Measurements from ENCODE around the gene FAM209B.
A peak's percentile ranks its signal among the peaks of the same experiment; 100 is the strongest.

FAM209B gene

DNA sequence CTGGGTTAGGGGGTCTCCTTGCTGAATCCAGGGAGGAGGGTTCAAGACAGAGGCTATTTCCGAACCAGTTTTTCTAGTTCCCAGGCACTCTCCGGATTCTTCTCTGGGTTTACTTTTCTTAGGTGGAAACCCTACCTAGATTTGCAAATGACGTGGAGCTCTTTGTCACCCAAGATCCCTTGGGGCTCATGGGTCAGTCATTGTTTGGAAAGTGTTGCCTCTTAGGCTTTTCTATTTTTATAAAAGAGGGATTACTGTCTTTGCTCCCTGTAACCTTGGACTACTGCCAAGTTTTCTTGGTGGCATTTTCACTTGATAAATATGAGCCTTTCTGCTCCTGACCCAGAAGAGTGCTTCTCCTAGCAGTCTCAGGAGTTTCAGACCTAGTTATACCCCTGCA lies 33.6 kb downstream of the FAM209B start:
- Histone ChIP-seq H3K36me3 (no peaks in the 10 kb centered on the region), H3K4me1 (peaks cover 10% of the 10 kb centered on the region), H3K27me3 (no peaks in the 10 kb centered on the region), H3K4me2 (no peak overlapping the region), H4K20me1 (no peaks in the 10 kb centered on the region), H3K4me3 (no peak overlapping the region), H3K9me3 (peaks cover 13% of the 10 kb centered on the region), H3K9ac (no peak overlapping the region), H3K27ac (no peak overlapping the region)
- TF ChIP-seq Cebpa-rat (IDR thresholded peaks at IDR 0.05), result no peak

DNA sequence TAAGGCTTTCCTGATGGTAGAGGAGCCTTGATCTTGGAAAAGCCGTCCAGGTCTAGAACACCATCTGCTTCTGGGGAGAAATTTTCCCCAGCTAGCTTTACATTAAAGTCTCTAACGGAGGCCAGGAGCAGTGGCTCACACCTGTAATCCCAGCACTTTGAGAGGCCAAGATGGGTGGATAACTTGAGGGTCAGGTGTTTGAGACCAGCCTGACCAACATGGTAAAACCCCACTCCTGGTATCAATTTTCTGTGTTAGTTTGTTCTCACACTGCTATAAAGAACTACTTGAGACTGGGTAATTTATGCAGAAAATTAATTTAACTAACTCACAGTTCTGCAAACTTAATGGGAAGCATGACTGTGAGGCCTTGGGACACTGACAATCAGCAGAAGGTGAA lies 37.8 kb downstream of the FAM209B start:
- H3K4me2 ChIP-seq, result no peak overlapping the region
- H3K4me3 ChIP-seq, result no peak overlapping the region
- no peaks in the 10 kb centered on the region for H4K20me1 ChIP-seq
- TF ChIP-seq Cebpa-rat (IDR thresholded peaks at IDR 0.05), result no peak
- H3K27me3 ChIP-seq, result no peaks in the 10 kb centered on the region
- H3K9ac ChIP-seq, result no peak overlapping the region
- H3K4me1 ChIP-seq, result 0 out of 2 replicates have a peak, but pooled peaks cover 4% of the 10 kb centered on the region
- H3K9me3 ChIP-seq, result peaks cover 13% of the 10 kb centered on the region
- no peaks in the 10 kb centered on the region for H3K36me3 ChIP-seq
- H3K27ac ChIP-seq, result no peak overlapping the region

DNA sequence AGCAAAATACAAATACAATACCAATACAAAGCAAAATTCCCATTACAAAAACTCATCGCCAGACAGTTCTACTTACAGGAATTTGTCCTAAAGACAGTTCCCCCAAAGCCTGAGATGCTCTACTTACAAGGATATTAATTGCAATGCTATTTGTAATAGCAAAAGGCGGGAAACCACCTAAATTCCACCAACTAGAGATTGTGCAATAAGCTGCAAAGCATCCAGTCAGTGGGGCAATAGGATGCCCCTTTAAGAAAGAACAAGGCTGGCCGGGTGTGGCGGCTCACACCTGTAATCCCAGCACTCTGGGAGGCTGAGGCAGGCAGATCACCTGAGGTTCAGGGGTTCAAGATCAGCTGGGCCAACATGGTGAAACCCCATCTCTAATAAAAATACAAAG lies 39.1 kb downstream of the FAM209B start:
- H3K4me3 ChIP-seq, result no peak overlapping the region
- no peak overlapping the region for H3K9ac ChIP-seq
- H3K36me3 ChIP-seq, result no peaks in the 10 kb centered on the region
- no peaks in the 10 kb centered on the region for H4K20me1 ChIP-seq
- no peaks in the 10 kb centered on the region for H3K27me3 ChIP-seq
- H3K27ac ChIP-seq, result no peak overlapping the region
- peaks cover 13% of the 10 kb centered on the region for H3K9me3 ChIP-seq
- H3K4me2 ChIP-seq, result no peak overlapping the region
- H3K4me1 ChIP-seq, result no peaks in the 10 kb centered on the region
- peak; percentile 52; the same call in 1 of the 2 replicates for TF ChIP-seq Cebpa-rat (IDR thresholded peaks at IDR 0.05)

DNA sequence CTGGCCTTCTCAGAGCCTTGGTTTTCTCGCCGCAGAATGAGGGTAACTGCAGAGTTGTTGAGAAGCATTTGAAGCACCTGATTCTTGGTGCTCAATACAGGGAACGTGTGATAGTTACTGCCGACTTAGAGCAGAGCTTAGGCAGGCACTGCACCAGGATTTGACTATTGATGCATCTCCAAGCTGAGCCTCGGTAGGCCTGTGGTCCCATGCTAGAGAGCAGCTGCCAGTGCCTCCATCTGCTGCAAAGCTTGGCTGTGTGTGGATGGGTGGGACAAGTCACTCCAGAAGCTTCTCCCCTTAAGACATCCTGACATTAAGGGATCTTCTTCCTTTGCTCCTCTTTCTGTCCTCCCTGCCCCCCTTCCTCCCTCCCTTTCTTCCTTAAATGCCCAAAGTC lies 40.9 kb downstream of the FAM209B start:
- Histone ChIP-seq H3K27ac (no peak overlapping the region), H3K9me3 (peaks cover 13% of the 10 kb centered on the region), H3K36me3 (no peaks in the 10 kb centered on the region), H4K20me1 (no peaks in the 10 kb centered on the region), H3K4me1 (no peaks in the 10 kb centered on the region), H3K4me3 (no peak overlapping the region), H3K9ac (no peak overlapping the region), H3K27me3 (no peaks in the 10 kb centered on the region), H3K4me2 (no peak overlapping the region)
- no peak for TF ChIP-seq Cebpa-rat (IDR thresholded peaks at IDR 0.05)

DNA sequence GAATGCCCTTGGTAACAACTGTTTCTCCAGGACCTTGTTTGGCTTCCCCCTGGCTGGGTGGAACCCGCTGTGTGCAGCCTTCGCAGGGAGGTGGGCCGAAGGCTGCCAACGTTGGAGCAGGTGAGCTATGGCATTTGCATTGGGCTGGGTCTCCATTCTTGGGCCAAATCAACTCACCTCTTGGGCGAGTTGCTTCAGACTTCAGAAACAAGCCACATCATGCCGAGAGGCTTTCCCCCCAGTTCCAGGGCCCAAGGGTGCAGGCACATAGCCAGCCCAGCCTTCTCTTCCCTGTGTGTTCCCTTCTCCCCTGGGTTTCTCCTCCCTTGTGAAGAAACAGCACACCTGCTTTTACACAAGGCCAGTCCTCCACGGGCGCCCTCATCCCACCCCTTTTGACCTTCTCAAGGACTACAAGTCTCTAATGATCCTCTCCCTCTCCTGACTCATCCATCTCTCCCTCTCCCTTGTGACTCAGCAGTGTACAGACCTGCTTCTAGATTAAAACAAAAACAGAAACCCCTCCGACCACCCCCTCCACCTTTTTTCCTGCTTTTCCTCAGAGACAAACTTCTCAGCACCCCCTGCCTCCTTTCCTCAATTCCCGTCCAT lies 41.6 kb downstream of the FAM209B start:
- no peak for TF ChIP-seq Cebpa-rat (IDR thresholded peaks at IDR 0.05)
- no peaks in the 10 kb centered on the region for H4K20me1 ChIP-seq
- H3K9ac ChIP-seq, result no peak overlapping the region
- no peak overlapping the region for H3K27ac ChIP-seq
- no peaks in the 10 kb centered on the region for H3K4me1 ChIP-seq
- no peak overlapping the region for H3K4me3 ChIP-seq
- H3K36me3 ChIP-seq, result no peaks in the 10 kb centered on the region
- H3K4me2 ChIP-seq, result no peak overlapping the region
- H3K9me3 ChIP-seq, result peaks cover 12% of the 10 kb centered on the region
- H3K27me3 ChIP-seq, result no peaks in the 10 kb centered on the region

DNA sequence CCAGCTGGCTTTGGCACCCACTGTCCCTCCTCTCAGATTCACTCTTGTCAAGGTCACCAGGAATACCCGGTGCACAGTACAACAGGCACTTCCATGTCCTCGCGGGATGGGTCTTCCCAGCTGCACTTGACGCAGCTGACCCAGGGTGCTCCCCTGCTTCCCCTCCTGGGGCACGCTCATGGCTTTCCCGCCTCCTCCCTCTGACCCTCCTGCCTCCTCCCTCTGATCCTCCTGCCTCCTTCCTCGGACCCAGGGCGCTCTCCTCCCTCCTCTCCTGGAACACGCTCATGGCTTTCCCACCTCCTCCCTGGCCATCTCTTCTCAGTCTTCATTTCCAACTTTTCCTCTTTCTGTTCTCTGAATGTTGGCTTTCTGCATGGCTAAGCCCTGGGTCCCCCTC lies 42.1 kb downstream of the FAM209B start:
- Histone ChIP-seq H4K20me1 (no peaks in the 10 kb centered on the region), H3K27ac (no peak overlapping the region), H3K4me2 (no peak overlapping the region), H3K4me3 (no peak overlapping the region), H3K36me3 (no peaks in the 10 kb centered on the region), H3K4me1 (no peaks in the 10 kb centered on the region), H3K27me3 (no peaks in the 10 kb centered on the region), H3K9ac (no peak overlapping the region), H3K9me3 (peaks cover 7% of the 10 kb centered on the region; the same call in 1 of the 2 replicates)
- no peak for TF ChIP-seq Cebpa-rat (IDR thresholded peaks at IDR 0.05)

DNA sequence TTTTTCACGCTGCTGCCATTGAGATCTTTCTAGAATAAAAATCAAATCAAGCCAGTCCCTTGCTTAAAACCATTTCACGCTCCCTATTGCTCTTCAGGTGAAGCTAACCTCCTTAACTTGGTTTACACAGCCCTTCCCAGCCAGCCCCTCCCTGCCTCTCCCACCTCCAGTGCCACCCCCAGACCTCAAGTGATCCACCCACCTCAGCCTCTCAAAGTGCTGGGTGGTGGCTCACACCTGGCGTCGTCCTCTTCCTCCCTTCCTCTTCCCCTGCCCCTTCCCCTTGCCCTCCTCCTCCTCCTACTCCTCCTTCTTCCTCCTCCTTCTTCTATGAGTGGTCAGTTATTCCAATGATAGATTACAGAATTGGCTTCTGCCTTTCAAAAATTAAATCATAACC lies 42.9 kb downstream of the FAM209B start:
- TF ChIP-seq Cebpa-rat (IDR thresholded peaks at IDR 0.05), result no peak
- Histone ChIP-seq H3K27me3 (no peaks in the 10 kb centered on the region), H3K9ac (no peak overlapping the region), H3K27ac (no peak overlapping the region), H3K4me1 (no peaks in the 10 kb centered on the region), H4K20me1 (no peaks in the 10 kb centered on the region), H3K36me3 (no peaks in the 10 kb centered on the region), H3K4me3 (no peak overlapping the region), H3K4me2 (no peak overlapping the region), H3K9me3 (peaks cover 5% of the 10 kb centered on the region; the same call in 1 of the 2 replicates)

DNA sequence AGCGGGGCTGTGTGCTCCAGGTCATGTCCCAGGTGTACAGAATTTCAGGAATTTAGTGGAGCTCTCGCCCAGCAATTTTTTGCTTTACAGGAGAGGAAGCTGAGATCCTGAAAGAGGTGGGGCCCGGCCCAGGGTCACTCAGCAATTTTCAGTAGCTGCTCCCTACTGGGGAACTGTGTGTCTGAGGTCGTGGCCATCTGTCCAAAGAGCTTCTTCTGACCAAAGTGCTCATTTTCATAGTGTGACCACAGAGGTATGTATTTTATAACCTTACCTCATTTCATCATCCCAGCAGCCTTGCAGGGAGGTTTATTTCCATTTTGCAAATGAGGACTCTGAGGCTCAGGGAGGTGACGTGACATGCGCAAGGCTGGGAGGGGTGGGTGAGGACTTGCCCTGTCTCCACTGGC lies 46.3 kb downstream of the FAM209B start:
- Histone ChIP-seq H3K9me3 (no peaks in the 10 kb centered on the region), H4K20me1 (no peaks in the 10 kb centered on the region), H3K9ac (no peak overlapping the region), H3K4me1 (peaks cover 10% of the 10 kb centered on the region; the same call in 1 of the 2 replicates), H3K36me3 (no peaks in the 10 kb centered on the region), H3K4me3 (no peak overlapping the region), H3K27ac (no peak overlapping the region), H3K4me2 (no peak overlapping the region), H3K27me3 (no peaks in the 10 kb centered on the region)
- no peak for TF ChIP-seq Cebpa-rat (IDR thresholded peaks at IDR 0.05)

DNA sequence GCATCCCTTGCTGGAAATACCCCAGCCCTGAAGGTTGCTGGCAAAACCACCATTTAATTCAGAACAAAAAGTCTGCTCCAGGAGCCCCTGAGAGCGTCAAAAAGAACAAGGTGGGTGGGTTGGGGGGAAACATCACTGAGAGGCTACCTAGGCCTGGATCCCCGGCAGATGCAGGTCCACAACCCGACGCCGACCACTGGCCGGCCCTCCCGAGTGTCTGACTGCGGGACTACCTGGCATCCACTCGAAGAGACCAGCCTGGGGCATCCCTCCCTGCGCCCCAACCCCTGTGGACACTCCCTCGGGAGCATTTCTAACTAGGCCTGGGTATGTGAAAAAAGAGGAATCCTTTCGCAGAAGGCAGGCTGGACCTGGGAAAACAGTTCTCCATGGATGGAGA lies 47.2 kb downstream of the FAM209B start:
- H3K36me3 ChIP-seq, result no peaks in the 10 kb centered on the region
- no peak overlapping the region for H3K4me3 ChIP-seq
- H3K9ac ChIP-seq, result no peak overlapping the region
- H3K4me1 ChIP-seq, result peaks cover 10% of the 10 kb centered on the region; the same call in 1 of the 2 replicates
- no peaks in the 10 kb centered on the region for H3K9me3 ChIP-seq
- H3K4me2 ChIP-seq, result no peak overlapping the region
- no peak overlapping the region for H3K27ac ChIP-seq
- H3K27me3 ChIP-seq, result no peaks in the 10 kb centered on the region
- TF ChIP-seq Cebpa-rat (IDR thresholded peaks at IDR 0.05), result no peak
- no peaks in the 10 kb centered on the region for H4K20me1 ChIP-seq

DNA sequence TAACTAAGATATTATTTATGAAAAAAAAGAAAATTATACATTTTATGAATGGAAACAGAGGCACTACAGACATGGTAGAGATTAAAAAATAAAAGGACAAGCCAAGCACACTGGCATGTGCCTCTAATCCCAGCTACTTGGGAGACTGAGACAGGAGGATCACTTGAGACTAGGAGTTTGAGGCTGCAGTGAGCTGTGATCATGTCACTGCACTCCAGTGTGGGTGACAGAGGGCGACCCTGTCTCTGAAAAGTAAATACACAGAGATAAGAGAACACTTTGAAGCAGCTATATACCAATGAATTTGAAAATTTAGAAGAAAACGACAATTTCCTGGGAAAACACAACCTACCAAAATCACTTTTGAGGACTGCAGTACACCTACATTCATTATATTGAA lies 48.7 kb downstream of the FAM209B start:
- Histone ChIP-seq H3K36me3 (no peaks in the 10 kb centered on the region), H4K20me1 (no peaks in the 10 kb centered on the region), H3K27me3 (no peaks in the 10 kb centered on the region), H3K4me2 (no peak overlapping the region), H3K9ac (no peak overlapping the region), H3K9me3 (no peaks in the 10 kb centered on the region), H3K27ac (no peak overlapping the region), H3K4me3 (no peak overlapping the region), H3K4me1 (peaks cover 10% of the 10 kb centered on the region; the same call in 1 of the 2 replicates)
- TF ChIP-seq Cebpa-rat (IDR thresholded peaks at IDR 0.05), result no peak

DNA sequence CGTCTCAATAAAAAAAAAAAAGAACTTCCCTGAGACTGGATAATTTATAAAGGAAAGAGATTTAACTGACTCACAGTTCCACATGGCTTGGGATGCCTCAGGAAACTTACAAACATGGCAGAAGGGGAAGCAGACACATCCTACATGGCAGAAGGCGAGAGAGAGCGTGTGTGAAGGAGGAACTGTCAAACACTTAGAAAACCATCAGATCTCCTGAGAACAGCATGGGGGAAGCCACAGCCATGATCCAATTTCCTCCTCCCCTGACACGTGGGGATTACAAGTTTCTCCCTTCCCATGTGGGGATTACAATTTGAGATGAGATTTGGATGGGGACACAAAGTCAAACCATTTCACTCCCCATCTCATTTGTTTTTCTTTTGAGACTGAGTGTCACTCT lies 49.5 kb downstream of the FAM209B start:
- Histone ChIP-seq H3K4me3 (no peak overlapping the region), H4K20me1 (no peaks in the 10 kb centered on the region), H3K36me3 (no peaks in the 10 kb centered on the region), H3K9me3 (no peaks in the 10 kb centered on the region), H3K9ac (no peak overlapping the region), H3K27me3 (no peaks in the 10 kb centered on the region), H3K4me1 (peaks cover 10% of the 10 kb centered on the region; the same call in 1 of the 2 replicates), H3K4me2 (no peak overlapping the region), H3K27ac (no peak overlapping the region)
- TF ChIP-seq Cebpa-rat (IDR thresholded peaks at IDR 0.05), result no peak

Data from BLaER1 (cell line).